Erythroblast (primary cell): ENCODE measurements around the gene MTCL1.

Experiments
- GATA1 ChIP-seq: IDR thresholded peaks from 2 replicates; pipeline ENCODE4 v1.6.1; 2011; ENCODE audit warnings: low read depth, mild to moderate bottlenecking, control low read depth, low read length, moderate library complexity
- POLR2A ChIP-seq: IDR thresholded peaks from 2 replicates; pipeline ENCODE4 v1.6.1; 2011; ENCODE audit warnings: mild to moderate bottlenecking, low read length

DNA sequence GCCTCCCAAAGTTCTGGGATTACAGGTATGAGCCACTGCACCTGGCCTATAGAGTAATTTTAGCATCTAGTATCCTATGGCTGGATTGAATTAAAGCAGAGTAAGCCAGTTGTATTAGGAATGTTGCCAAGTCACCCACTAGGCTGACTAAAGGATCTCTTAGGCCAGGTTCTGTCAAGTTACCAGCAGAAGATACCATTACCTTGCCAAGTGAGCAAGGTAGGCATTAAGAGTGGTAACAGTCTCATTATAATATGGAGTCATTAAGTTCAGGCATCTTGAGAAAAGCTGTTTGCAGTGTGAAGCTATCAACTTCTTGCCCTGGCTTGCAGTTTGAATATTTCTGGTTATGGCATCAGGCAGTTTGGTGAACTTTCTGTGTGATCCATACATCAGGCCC is 37.0 kb upstream of the MTCL1 start:
- TF ChIP-seq POLR2A (no peak), GATA1 (no peak)
